Lower lobe of right lung (tissue), 2 donors: ENCODE measurements around the gene FUT4. TPM values are rescaled to one million over a fixed set of nuclear protein-coding genes. Genes with fewer than 3 reads are reported as not detected.

Experiments used
- ATAC-seq, 2 donors: fragments of 200-7000 bp; cut with Tn5 transposase; one replicate each; pipeline ENCODE4 v1.9.1; 2020 to 2022; ENCODE audit warnings: mild to moderate bottlenecking in 2 of 2, moderate library complexity in 2 of 2
- DNase-seq: peaks from one replicate; pipeline ENCODE4 v3.0.0-alpha.2; 2020
- H3K27ac ChIP-seq: fragments of 200-600 bp; one replicate; pipeline ENCODE4 v1.8.0; 2022
- H3K27me3 ChIP-seq: fragments of 200-600 bp; one replicate; pipeline ENCODE4 v1.8.0; 2022; ENCODE audit warnings: low read depth
- H3K36me3 ChIP-seq: fragments of 200-600 bp; one replicate; pipeline ENCODE4 v1.8.0; 2022; ENCODE audit warnings: mild to moderate bottlenecking
- H3K4me1 ChIP-seq: fragments of 200-600 bp; one replicate; pipeline ENCODE4 v1.8.0; 2022
- H3K4me3 ChIP-seq: fragments of 200-600 bp; one replicate; pipeline ENCODE4 v1.8.0; 2022; ENCODE audit warnings: mild to moderate bottlenecking
- H3K9me3 ChIP-seq: fragments of 200-600 bp; one replicate; pipeline ENCODE4 v1.8.0; 2022
- intact Hi-C: fragments of 100-400 bp; cut with DNase I; formaldehyde crosslinking; loops from one replicate; pipeline ENCODE4 v1.11.0; 2022
- total RNA-seq: library from RNA; stranded (reverse); fragmentation: NEBNext Ultra II Directional; extraction: Animal tissue kit (Norgen Biotek cat#: 25700); gene quantifications from one replicate; pipeline ENCODE4 v1.2.1, GENCODE V29; 2021
- TF ChIP-seq, protein P1 (sequence below): fragments of 200-600 bp; IDR thresholded peaks from one replicate; pipeline ENCODE4 v1.8.0; 2022; ENCODE audit warnings: antibody characterized with exemption, mild to moderate bottlenecking
- donor health status: DM: no; HTN: yes; CAD: no; lungs with severe emphysema.

Gene FUT4
- total RNA-seq, 1 donor from 2014 or later: 7.1 TPM

DNA sequence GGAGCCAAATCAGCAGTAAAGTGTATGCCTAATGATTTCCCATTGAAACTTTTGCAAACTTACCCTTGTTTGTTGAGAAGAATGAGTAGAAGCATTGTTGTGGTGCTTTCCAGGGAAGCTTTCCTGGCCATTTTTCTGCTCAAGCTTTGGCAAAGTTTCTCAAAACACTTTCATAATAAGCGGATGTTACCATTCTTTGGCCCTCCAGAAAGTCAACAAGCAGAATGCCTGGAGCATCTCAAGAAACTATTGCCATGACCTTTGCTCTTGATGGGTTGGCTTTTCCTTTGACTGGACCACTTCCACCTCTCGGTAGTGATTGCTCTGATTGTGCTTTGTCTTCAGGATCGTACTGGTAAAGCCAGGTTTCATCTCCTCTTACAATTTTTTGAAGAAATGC, 34.1 kb downstream of the FUT4 start:
- H3K4me1 ChIP-seq: no peaks in the 10 kb centered on the region
- ATAC-seq (no peak), DNase-seq (no peak)
- intact Hi-C loops: no loop called here
- H3K4me3 ChIP-seq: no peak overlapping the region
- H3K27ac ChIP-seq: no peak overlapping the region
- H3K27me3 ChIP-seq: no peaks in the 10 kb centered on the region
- no peaks in the 10 kb centered on the region for H3K9me3 ChIP-seq
- TF ChIP-seq, protein P1, sequence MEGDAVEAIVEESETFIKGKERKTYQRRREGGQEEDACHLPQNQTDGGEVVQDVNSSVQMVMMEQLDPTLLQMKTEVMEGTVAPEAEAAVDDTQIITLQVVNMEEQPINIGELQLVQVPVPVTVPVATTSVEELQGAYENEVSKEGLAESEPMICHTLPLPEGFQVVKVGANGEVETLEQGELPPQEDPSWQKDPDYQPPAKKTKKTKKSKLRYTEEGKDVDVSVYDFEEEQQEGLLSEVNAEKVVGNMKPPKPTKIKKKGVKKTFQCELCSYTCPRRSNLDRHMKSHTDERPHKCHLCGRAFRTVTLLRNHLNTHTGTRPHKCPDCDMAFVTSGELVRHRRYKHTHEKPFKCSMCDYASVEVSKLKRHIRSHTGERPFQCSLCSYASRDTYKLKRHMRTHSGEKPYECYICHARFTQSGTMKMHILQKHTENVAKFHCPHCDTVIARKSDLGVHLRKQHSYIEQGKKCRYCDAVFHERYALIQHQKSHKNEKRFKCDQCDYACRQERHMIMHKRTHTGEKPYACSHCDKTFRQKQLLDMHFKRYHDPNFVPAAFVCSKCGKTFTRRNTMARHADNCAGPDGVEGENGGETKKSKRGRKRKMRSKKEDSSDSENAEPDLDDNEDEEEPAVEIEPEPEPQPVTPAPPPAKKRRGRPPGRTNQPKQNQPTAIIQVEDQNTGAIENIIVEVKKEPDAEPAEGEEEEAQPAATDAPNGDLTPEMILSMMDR: no peak
- H3K36me3 ChIP-seq: no peaks in the 10 kb centered on the region

GRCh38 chr11:94581926-94582325, 38.2 kb downstream of the FUT4 start:
- Histone ChIP-seq H3K4me1 (peaks cover 8% of the 10 kb centered on the region), H3K4me3 (no peak overlapping the region), H3K27me3 (no peaks in the 10 kb centered on the region), H3K9me3 (no peaks in the 10 kb centered on the region), H3K36me3 (no peaks in the 10 kb centered on the region), H3K27ac (no peak overlapping the region)
- DNase-seq: no peak
- intact Hi-C loops: no loop called here
- TF ChIP-seq, protein P1: no peak
- ATAC-seq: no peak

- intact Hi-C loops: no loop called here
- H3K27me3 ChIP-seq: no peaks in the 10 kb centered on the region
- no peaks in the 10 kb centered on the region for H3K9me3 ChIP-seq
- no peak overlapping the region for H3K4me3 ChIP-seq
- no peaks in the 10 kb centered on the region for H3K36me3 ChIP-seq
- H3K27ac ChIP-seq: no peak overlapping the region
- ATAC-seq (no peak), DNase-seq (no peak)
- TF ChIP-seq, protein P1: no peak
- peaks cover 8% of the 10 kb centered on the region for H3K4me1 ChIP-seq
These were observed 39.6 kb downstream of the FUT4 start for GRCh38 chr11:94583213-94583865.

- ATAC-seq (peak; percentile 59 to 62), DNase-seq (no peak)
- Histone ChIP-seq H3K36me3 (no peaks in the 10 kb centered on the region), H3K4me3 (no peak overlapping the region), H3K27ac (no peak overlapping the region), H3K27me3 (no peaks in the 10 kb centered on the region), H3K9me3 (no peaks in the 10 kb centered on the region), H3K4me1 (peaks cover 8% of the 10 kb centered on the region)
- TF ChIP-seq, protein P1: no peak
- intact Hi-C loops: no loop called here
These were observed 40.3 kb downstream of the FUT4 start for GRCh38 chr11:94583866-94584500.

- ATAC-seq: no peak
- intact Hi-C loops: no loop called here
- no peak overlapping the region for H3K27ac ChIP-seq
- no peak overlapping the region for H3K4me3 ChIP-seq
- peaks cover 8% of the 10 kb centered on the region for H3K4me1 ChIP-seq
- TF ChIP-seq, protein P1: no peak
- no peaks in the 10 kb centered on the region for H3K27me3 ChIP-seq
- DNase-seq: no peak
- H3K9me3 ChIP-seq: no peaks in the 10 kb centered on the region
- peaks cover 9% of the 10 kb centered on the region for H3K36me3 ChIP-seq
These were observed 41.3 kb downstream of the FUT4 start for GRCh38 chr11:94584978-94585377.
